HUDEP-2 (cell line): ENCODE data around the gene IL2RA.
A peak's percentile ranks its signal among the peaks of the same experiment; 100 is the strongest.

ENCODE experiments used
- DNase-seq, 76 experiments: peaks; one replicate each; lab custom pipeline; 2025; ENCODE audit not compliant: unreplicated experiment in 76 of 76; lab: John Stamatoyannopoulos, UW

The IL2RA gene

GRCh38 chr10:5992398-5992797 lies 69.8 kb downstream of the IL2RA start:
- DNase-seq: no peak

- DNase-seq: no peak
Observed at GRCh38 chr10:5991708-5992107, 70.5 kb downstream of the IL2RA start.

- no peak for DNase-seq
Observed at GRCh38 chr10:5989756-5990155, 72.4 kb downstream of the IL2RA start.

GRCh38 chr10:5988336-5988920 lies 73.7 kb downstream of the IL2RA start:
- peak in 2 of 76 experiments; percentile 24 to 33 for DNase-seq

GRCh38 chr10:5987747-5988146 lies 74.4 kb downstream of the IL2RA start:
- peak in 74 of 76 experiments; percentile 57 to 94 (median 85) for DNase-seq

- no peak for DNase-seq
Observed at GRCh38 chr10:5985029-5985428, 77.1 kb downstream of the IL2RA start.

- DNase-seq: no peak
Observed at GRCh38 chr10:5983774-5984173, 78.4 kb downstream of the IL2RA start.

GRCh38 chr10:5981529-5981928 lies 80.6 kb downstream of the IL2RA start:
- DNase-seq: peak in 55 of 76 experiments; percentile 11 to 76 (median 35)

GRCh38 chr10:5978230-5978489 lies 84.0 kb downstream of the IL2RA start:
- no peak for DNase-seq

GRCh38 chr10:5977471-5978229 lies 84.5 kb downstream of the IL2RA start, which contains the start of gene IL15RA:
TSS of gene IL15RA (minus strand) at chr10:5977543. CDS start at chr10:5977492, 51 bp downstream.
- DNase-seq: peak in 73 of 76 experiments; percentile 13 to 86 (median 69)

- peak in 41 of 76 experiments; percentile 7 to 85 (median 46) for DNase-seq
Observed at GRCh38 chr10:5976512-5977470, 85.4 kb downstream of the IL2RA start.

- peak in 43 of 76 experiments; percentile 9 to 52 (median 22) for DNase-seq
Observed at GRCh38 chr10:5975641-5976473, 86.3 kb downstream of the IL2RA start.

- DNase-seq: no peak
Observed at GRCh38 chr10:5973069-5973468, 89.1 kb downstream of the IL2RA start.

GRCh38 chr10:5971886-5972285 lies 90.3 kb downstream of the IL2RA start:
- DNase-seq: no peak

GRCh38 chr10:5971315-5971832 lies 90.8 kb downstream of the IL2RA start:
- DNase-seq: peak in 66 of 76 experiments; percentile 6 to 81 (median 48)

GRCh38 chr10:5970527-5970926 lies 91.6 kb downstream of the IL2RA start:
- no peak for DNase-seq

GRCh38 chr10:5970066-5970465 lies 92.1 kb downstream of the IL2RA start:
- DNase-seq: no peak

GRCh38 chr10:5968681-5969453 lies 93.3 kb downstream of the IL2RA start:
- no peak for DNase-seq

- DNase-seq: no peak
Observed at GRCh38 chr10:5968037-5968680, 94.0 kb downstream of the IL2RA start.
